ENCODE data around the gene LRRC40.
"Not testable (repeated sequence)": the region's sequence is repeated elsewhere in the genome, so short reads cannot be mapped to it uniquely, and the experiment has no call there.

LRRC40 gene

DNA sequence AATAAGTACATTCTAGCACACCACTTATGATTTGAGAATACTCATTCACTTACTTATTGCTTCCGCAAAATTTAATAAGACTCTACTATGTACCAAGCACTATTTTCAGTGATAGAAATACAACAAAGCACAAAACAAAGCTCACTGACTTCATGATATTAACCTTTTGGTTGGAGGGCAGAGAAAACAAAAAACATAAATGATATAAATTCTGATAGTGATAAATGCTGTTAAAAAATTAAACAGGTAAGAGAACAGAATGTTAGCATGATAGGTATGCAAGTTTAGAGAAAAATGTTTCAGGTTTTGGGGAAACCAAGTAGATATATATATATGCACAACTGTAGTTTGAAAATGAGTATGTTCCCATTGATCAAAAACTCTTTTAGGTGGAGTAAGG is 1.2 kb downstream of the LRRC40 start:
- in situ Hi-C loops (cut with HindIII; ENCODE audit: low sequenced_read_pairs) = no loop called here

DNA sequence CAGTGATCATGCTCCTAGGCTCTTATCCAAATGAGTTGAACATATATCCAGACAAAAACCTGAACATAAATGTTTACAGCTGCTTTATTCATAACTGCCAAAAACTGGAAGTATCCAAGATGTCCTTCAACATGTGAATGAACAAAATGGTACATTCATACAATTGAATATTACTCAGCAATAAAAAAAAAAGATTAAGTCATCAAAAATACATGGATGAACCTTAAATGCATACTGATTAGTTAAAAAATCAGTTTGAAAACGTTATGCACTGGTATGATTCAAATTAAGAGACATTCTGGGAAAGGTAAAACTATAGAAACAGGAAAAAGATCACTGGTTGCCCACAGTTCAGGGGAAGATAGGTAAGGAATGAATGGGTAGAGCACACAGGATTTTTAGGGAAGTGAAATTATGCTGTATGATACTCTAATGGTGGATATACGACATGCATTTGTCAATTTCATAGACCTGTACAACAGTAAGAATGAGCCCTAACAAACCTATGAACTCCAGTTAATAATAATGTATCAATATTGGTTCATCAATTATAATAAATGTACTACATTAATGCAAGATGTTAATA is 3.1 kb downstream of the LRRC40 start:
- in situ Hi-C loops (cut with HindIII; ENCODE audit: low sequenced_read_pairs) = no loop called here

DNA sequence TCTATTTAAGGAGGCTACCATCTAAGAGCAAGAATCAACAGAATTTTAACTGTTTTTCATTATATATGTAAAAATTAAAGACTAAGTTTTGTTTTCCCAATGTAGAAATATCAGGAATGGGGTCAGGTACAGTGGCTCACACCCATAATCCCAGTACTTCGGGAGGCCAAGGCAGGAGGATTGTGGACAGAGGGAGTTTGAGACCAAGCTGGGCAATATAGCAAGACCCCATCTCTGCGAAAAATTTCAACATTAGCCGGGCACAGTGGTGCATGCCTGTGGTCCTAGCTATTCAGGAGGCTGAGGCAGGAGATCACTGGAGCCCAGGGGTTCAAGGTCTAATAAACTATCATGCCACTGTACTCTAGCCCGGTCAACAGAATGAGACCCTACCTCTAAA is 5.3 kb downstream of the LRRC40 start:
- in situ Hi-C loops (cut with HindIII; ENCODE audit: low sequenced_read_pairs) = no loop called here

DNA sequence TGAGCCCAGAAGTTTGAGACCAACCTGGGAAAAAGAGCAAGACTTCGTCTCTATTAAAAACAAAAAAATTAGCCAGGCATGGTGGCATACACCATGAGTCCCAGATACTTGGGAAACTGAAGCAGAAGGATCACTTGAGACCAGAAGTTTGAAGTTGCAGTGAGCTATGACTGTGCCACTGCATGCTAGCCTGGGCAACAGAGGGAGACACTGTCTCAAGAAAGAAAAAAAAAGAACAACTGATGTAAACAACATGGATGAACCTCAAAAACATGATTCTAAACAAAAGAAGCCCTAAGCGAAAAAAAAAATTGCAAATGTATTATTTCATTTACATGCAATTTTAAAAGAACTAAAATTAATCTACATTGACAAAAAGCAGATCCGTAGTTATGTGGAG is 9.0 kb downstream of the LRRC40 start:
- in situ Hi-C loops (cut with HindIII; ENCODE audit: low sequenced_read_pairs) = no loop called here

- in situ Hi-C loops (cut with HindIII; ENCODE audit: low sequenced_read_pairs) = no loop called here
These were observed 10.0 kb downstream of the LRRC40 start for GRCh38 chr1:70195342-70195741.

DNA sequence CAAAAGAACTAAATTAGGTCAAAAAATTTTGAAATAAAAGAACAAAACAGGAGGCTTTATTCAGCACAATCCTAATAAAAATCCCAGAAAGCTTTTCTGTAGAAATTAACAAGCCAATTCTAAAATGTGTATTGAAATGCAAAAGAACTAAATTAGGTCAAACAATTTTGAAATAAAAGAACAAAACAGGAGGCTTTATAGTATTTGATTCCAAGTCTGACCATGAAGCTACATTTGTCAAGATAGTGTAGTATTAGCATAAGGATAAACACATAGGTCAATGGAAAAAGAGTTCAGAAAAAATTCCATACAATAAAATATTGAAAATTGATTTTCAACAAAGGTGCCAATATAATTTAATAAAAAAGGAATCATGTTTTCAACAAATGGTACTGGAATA is 10.8 kb downstream of the LRRC40 start:
- in situ Hi-C loops (cut with HindIII; ENCODE audit: low sequenced_read_pairs) = no loop called here

DNA sequence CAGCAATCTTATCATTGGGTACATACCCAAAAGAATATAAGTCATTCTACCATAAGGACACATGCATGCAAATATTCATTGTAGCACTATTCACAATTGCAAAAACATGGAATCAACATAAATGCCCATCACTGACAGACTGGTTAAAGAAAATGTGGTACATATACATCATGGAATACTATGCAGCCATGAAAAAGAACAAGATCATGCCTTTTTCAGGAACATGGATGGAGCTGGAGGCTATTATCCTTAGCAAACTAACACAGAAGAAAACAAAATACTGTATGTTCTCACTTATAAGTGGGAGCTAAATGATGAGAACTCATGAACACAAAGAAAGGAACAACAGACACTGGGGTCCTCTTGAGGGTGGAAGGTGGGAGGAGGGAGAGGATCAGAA is 12.9 kb downstream of the LRRC40 start:
- in situ Hi-C loops (cut with HindIII; ENCODE audit: low sequenced_read_pairs) = not testable (repeated sequence)

- in situ Hi-C loops (cut with HindIII; ENCODE audit: low sequenced_read_pairs) = no loop called here
These were observed 15.2 kb downstream of the LRRC40 start for GRCh38 chr1:70190180-70190579.

DNA sequence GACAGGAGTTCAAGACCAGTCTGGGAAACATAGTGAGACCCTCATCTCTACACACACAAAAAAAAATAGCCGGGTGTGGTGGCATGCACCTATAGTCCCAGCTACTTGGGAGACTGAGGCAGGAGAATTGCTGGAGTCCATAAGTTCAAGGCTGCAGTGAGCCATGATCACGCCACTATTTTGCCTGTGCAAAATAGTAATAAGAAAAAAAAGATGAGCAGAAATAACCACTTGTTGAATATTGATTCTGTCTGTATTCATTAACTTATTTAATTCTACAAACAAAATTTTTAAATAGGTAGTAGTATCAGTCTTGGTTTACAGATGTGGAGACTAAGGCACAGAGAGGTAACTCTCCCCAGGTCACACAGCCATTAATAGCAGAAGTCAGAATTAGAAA is 16.9 kb downstream of the LRRC40 start:
- in situ Hi-C loops (cut with HindIII; ENCODE audit: low sequenced_read_pairs) = no loop called here

GRCh38 chr1:70185181-70185580 is 20.2 kb downstream of the LRRC40 start:
- in situ Hi-C loops (cut with HindIII; ENCODE audit: low sequenced_read_pairs) = not testable (repeated sequence)

- in situ Hi-C loops (cut with HindIII; ENCODE audit: low sequenced_read_pairs) = no loop called here
These were observed 33.9 kb downstream of the LRRC40 start for GRCh38 chr1:70171512-70171911.

DNA sequence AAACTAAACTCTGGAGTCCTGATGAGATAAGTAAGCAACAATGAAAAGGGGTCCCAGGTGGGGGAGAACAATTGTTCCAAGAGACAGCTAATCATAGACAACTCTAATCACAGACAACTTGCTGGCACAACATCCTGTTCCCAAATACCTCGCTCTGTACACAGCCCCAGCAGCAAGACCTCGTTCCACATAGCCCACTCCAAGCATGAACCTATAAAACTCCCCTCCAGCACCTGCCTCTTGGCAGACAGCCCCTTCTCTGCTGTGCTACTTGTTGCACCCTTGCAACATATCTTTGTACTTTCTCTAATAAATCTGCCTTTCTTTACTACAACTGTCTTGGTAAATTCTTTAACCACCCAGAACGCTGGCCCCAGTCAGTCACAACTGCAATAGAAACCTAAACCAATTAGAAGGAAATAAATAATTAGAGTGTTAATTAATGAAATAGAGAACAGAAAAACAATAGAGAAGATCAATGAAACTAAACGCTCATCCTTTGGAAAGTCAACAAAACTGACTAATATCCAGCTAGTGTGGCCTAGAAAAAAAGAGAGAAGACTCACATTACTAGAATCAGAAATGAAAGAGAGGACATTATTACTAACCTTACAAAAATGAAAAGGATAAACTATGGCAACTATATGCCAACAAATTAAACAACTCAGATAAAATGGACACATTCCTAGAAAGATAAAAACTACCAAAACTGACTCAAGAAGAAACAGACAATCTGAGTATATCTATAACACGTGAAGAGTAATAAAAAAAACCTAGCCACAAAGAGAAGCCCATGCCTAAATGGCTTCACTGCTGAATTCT is 36.1 kb downstream of the LRRC40 start:
- in situ Hi-C loops (cut with HindIII; ENCODE audit: low sequenced_read_pairs) = no loop called here

- in situ Hi-C loops (cut with HindIII; ENCODE audit: low sequenced_read_pairs) = no loop called here
These were observed 37.1 kb downstream of the LRRC40 start for GRCh38 chr1:70168283-70168682.

DNA sequence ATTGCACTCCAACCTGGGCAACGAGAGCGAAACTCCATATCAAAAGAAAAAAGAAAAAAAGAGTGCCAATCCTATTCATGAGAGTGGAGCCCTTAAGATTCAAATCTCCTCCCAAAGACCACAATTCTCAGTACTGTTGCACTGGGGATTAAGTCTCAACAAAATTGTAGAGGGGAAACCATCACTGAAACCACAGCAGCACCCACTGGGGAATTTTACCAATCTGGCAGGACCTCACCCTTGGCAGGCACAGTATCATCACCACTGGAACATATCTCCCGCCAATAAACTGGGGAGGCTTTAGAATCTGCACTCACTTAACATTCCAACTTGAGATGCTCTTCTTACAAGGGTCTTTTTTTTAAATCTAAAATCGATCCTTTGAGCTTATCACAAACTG is 41.0 kb downstream of the LRRC40 start:
- in situ Hi-C loops (cut with HindIII; ENCODE audit: low sequenced_read_pairs) = no loop called here

GRCh38 chr1:70156529-70157120 is 48.8 kb downstream of the LRRC40 start:
- in situ Hi-C loops (cut with HindIII; ENCODE audit: low sequenced_read_pairs) = no loop called here

GRCh38 chr1:70153739-70154138 is 51.6 kb downstream of the LRRC40 start:
- in situ Hi-C loops (cut with HindIII; ENCODE audit: low sequenced_read_pairs) = no loop called here

GRCh38 chr1:70150444-70150843 is 54.9 kb downstream of the LRRC40 start:
- in situ Hi-C loops (cut with HindIII; ENCODE audit: low sequenced_read_pairs) = no loop called here

- in situ Hi-C loops (cut with HindIII; ENCODE audit: low sequenced_read_pairs) = loop anchor here (25.0 kb wide), 1 partner anchor 366 kb away; no protein-coding TSS in a partner anchor
These were observed 58.9 kb downstream of the LRRC40 start for GRCh38 chr1:70146488-70146887.

- in situ Hi-C loops (cut with HindIII; ENCODE audit: low sequenced_read_pairs) = loop anchor here (25.0 kb wide), 1 partner anchor 369 kb away; no protein-coding TSS in a partner anchor
These were observed 62.2 kb downstream of the LRRC40 start for GRCh38 chr1:70143048-70143659.

GRCh38 chr1:70142075-70142474 is 63.3 kb downstream of the LRRC40 start:
- in situ Hi-C loops (cut with HindIII; ENCODE audit: low sequenced_read_pairs) = loop anchor here (25.0 kb wide), 1 partner anchor 370 kb away; no protein-coding TSS in a partner anchor

DNA sequence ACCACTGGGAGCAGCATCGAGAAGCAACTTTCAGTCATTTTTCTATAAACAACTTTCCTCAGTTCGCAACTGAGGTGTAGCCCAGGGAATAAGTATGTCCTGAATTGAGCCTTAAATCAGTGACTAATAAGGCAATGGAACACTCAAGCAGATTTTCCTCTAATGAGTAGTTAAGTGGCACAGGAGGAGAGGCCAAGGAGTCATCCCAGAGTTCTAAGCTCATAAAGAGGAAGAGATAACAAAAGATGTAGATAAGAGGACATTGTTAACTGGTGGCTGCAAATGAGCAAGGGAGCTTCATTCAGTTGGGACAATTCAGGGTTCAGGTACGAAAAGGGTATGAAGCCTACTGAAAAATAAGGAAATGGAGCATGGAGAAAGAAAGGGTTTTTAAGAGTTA is 64.5 kb downstream of the LRRC40 start:
- in situ Hi-C loops (cut with HindIII; ENCODE audit: low sequenced_read_pairs) = loop anchor here (25.0 kb wide), 1 partner anchor 371 kb away; no protein-coding TSS in a partner anchor

All from DLD1 (cell line).